Ishikawa (cell line): ENCODE results near the gene ERBB4.

ENCODE experiments used
- CEBPB ChIP-seq: IDR thresholded peaks from 2 replicates; pipeline ENCODE4 v1.6.1; 2012
- CREB1 ChIP-seq: IDR thresholded peaks from 2 replicates; pipeline ENCODE4 v1.6.1; 2012; ENCODE audit warnings: low read depth
- EGR1 ChIP-seq: IDR thresholded peaks from 2 replicates; pipeline ENCODE4 v1.6.1; 2012
- EP300 ChIP-seq: IDR thresholded peaks from 2 replicates; pipeline ENCODE4 v1.6.1; 2012; ENCODE audit warnings: borderline replicate concordance
- FOXM1 ChIP-seq: IDR thresholded peaks from 2 replicates; pipeline ENCODE4 v1.6.1; 2012; ENCODE audit warnings: low read depth, borderline replicate concordance
- NFIC ChIP-seq: IDR thresholded peaks from 2 replicates; pipeline ENCODE4 v1.6.1; 2012
- RAD21 ChIP-seq: IDR thresholded peaks from 2 replicates; pipeline ENCODE4 v1.6.1; 2012; ENCODE audit warnings: low read depth
- TAF1 ChIP-seq: IDR thresholded peaks from 2 replicates; pipeline ENCODE4 v1.6.1; 2012; ENCODE audit warnings: low read depth, mild to moderate bottlenecking
- TCF12 ChIP-seq: IDR thresholded peaks from 2 replicates; pipeline ENCODE4 v1.6.1; 2012; ENCODE audit warnings: low read depth
- TEAD4 ChIP-seq: IDR thresholded peaks from 2 replicates; pipeline ENCODE4 v1.6.1; 2012
- YY1 ChIP-seq: IDR thresholded peaks from 2 replicates; pipeline ENCODE4 v1.6.1; 2012; ENCODE audit warnings: low read depth
- ZBTB7A ChIP-seq: IDR thresholded peaks from 2 replicates; pipeline ENCODE4 v1.6.1; 2012; ENCODE audit warnings: low read depth
- TF ChIP-seq, protein P1 (sequence below): IDR thresholded peaks from 2 replicates; pipeline ENCODE4 v1.6.1; 2012
- TF ChIP-seq, protein P2 (sequence below): IDR thresholded peaks from 2 replicates; pipeline ENCODE4 v1.6.1; 2012
- TF ChIP-seq, protein P3 (sequence below): IDR thresholded peaks from 2 replicates; pipeline ENCODE4 v1.6.1; 2012; ENCODE audit warnings: low read depth, mild to moderate bottlenecking

Gene ERBB4

GRCh38 chr2:211469664-211470059 lies 1068.9 kb downstream of the ERBB4 start:
- TF ChIP-seq TCF12: no peak
- TF ChIP-seq ZBTB7A: no peak
- TF ChIP-seq EGR1: no peak
- no peak for TF ChIP-seq CEBPB
- no peak for TF ChIP-seq TAF1
- TF ChIP-seq, protein P1, sequence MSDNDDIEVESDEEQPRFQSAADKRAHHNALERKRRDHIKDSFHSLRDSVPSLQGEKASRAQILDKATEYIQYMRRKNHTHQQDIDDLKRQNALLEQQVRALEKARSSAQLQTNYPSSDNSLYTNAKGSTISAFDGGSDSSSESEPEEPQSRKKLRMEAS: no peak
- no peak for TF ChIP-seq YY1
- TF ChIP-seq, protein P2, sequence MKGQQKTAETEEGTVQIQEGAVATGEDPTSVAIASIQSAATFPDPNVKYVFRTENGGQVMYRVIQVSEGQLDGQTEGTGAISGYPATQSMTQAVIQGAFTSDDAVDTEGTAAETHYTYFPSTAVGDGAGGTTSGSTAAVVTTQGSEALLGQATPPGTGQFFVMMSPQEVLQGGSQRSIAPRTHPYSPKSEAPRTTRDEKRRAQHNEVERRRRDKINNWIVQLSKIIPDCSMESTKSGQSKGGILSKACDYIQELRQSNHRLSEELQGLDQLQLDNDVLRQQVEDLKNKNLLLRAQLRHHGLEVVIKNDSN: no peak
- TF ChIP-seq, protein P3, sequence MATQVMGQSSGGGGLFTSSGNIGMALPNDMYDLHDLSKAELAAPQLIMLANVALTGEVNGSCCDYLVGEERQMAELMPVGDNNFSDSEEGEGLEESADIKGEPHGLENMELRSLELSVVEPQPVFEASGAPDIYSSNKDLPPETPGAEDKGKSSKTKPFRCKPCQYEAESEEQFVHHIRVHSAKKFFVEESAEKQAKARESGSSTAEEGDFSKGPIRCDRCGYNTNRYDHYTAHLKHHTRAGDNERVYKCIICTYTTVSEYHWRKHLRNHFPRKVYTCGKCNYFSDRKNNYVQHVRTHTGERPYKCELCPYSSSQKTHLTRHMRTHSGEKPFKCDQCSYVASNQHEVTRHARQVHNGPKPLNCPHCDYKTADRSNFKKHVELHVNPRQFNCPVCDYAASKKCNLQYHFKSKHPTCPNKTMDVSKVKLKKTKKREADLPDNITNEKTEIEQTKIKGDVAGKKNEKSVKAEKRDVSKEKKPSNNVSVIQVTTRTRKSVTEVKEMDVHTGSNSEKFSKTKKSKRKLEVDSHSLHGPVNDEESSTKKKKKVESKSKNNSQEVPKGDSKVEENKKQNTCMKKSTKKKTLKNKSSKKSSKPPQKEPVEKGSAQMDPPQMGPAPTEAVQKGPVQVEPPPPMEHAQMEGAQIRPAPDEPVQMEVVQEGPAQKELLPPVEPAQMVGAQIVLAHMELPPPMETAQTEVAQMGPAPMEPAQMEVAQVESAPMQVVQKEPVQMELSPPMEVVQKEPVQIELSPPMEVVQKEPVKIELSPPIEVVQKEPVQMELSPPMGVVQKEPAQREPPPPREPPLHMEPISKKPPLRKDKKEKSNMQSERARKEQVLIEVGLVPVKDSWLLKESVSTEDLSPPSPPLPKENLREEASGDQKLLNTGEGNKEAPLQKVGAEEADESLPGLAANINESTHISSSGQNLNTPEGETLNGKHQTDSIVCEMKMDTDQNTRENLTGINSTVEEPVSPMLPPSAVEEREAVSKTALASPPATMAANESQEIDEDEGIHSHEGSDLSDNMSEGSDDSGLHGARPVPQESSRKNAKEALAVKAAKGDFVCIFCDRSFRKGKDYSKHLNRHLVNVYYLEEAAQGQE: no peak
- no peak for TF ChIP-seq NFIC
- no peak for TF ChIP-seq RAD21

DNA sequence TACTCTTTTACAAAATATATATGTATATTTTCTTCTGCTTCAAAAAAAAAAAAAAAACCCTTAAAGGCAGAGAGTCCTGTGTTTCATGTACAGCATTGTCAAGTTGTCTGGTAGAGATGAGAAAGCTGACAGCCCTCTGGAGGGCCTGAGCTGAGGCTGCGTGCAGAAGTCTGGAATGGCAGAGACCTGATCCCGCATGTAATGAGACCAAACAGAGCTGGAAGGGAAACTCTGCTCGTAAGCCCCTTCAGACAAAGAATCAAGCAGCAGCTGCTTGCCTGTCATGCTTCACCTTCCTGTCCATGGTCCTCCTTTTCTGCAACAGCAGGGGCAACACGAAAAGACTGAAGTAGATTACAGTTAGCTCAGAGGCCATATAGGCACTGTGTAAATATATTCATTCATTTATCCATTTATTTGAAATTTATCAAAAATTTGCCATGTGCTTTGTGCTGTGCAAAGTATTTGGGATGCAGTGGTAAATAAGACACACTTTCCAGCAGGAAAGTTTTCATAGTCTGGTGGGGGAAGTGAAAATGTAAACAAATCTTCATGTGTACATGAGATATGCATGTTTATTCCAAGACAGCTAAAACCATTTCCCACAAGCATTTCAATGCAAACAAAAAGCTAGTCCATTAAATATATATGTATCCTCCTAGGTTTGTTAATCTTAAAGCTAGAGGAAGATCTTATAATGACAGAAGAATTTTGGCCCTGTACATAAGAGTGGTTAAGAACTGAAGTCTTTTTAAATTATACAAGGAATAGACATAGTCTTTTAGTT lies 1069.5 kb downstream of the ERBB4 start:
- TF ChIP-seq EP300 (no peak), CREB1 (no peak), CEBPB (no peak), TEAD4 (no peak), FOXM1 (no peak), EGR1 (no peak), RAD21 (no peak)
- TF ChIP-seq, protein P1: no peak
- TF ChIP-seq, protein P2: no peak
- TF ChIP-seq, protein P3: no peak

DNA sequence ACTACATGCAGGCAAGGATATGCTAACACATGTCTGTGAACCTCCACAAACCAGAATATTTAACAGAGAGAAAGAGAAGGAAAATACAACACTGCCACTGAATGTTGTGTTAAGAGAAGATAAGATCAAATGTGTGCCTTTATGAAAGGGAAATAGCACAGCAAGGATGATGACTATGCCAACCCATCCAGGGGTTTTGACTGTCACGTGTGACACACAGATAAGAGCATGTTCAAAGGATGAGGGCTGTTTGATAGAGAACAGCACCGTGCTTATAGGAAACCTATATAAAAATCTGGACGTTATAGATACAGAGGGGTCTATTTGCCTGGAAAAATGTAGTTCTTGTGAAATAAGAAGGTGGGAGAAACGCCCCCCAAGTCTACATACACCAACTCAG lies 1070.4 kb downstream of the ERBB4 start:
- TF ChIP-seq CREB1: no peak
- TF ChIP-seq RAD21: no peak
- TF ChIP-seq, protein P3: no peak
- TF ChIP-seq TAF1: no peak
- TF ChIP-seq, protein P2: no peak
- no peak for TF ChIP-seq EGR1

GRCh38 chr2:211463397-211463796 lies 1075.2 kb downstream of the ERBB4 start:
- no peak for TF ChIP-seq FOXM1
- no peak for TF ChIP-seq YY1
- no peak for TF ChIP-seq CEBPB
- no peak for TF ChIP-seq ZBTB7A
- TF ChIP-seq TEAD4: no peak
- TF ChIP-seq, protein P1: no peak
- TF ChIP-seq, protein P2: no peak
- no peak for TF ChIP-seq RAD21
- no peak for TF ChIP-seq CREB1
- TF ChIP-seq TAF1: no peak
- TF ChIP-seq EGR1: no peak
